GM18951 (cell line): ENCODE results near the gene RMND1.
"Not testable (repeated sequence)": the region's sequence is repeated elsewhere in the genome, so short reads cannot be mapped to it uniquely, and the experiment has no call there.

Experiments used
- POLR2A ChIP-seq: IDR thresholded peaks from 4 replicates; pipeline ENCODE4 v1.6.1; 2011; ENCODE audit warnings: mild to moderate bottlenecking; ENCODE audit not compliant: insufficient read length, insufficient read depth; ENCODE audit errors: extremely low read depth
- in situ Hi-C: fragments of 300-500 bp; cut with MboI; formaldehyde crosslinking; loops from one replicate; pipeline ENCODE4 v1.12.0; 2022; ENCODE audit warnings: low sequenced_read_pairs, mixed read lengths, inconsistent platforms; ENCODE audit not compliant: unreplicated experiment

The RMND1 gene

GRCh38 chr6:151481786-151482185 is 29.9 kb upstream of the RMND1 start:
- no peak for TF ChIP-seq POLR2A
- in situ Hi-C loops, result no loop called here

GRCh38 chr6:151478670-151479069 is 26.7 kb upstream of the RMND1 start:
- in situ Hi-C loops, result no loop called here

GRCh38 chr6:151477726-151478125 is 25.8 kb upstream of the RMND1 start:
- in situ Hi-C loops, result no loop called here
- TF ChIP-seq POLR2A, result no peak

More at GRCh38 chr6:151478670-151479069, 26.7 kb upstream of the RMND1 start:
- no peak for TF ChIP-seq POLR2A

GRCh38 chr6:151475653-151476523 is 24.0 kb upstream of the RMND1 start:
- in situ Hi-C loops, result no loop called here
- TF ChIP-seq POLR2A, result no peak

GRCh38 chr6:151464702-151465101 is 12.8 kb upstream of the RMND1 start:
- in situ Hi-C loops, result no loop called here
- no peak for TF ChIP-seq POLR2A

- in situ Hi-C loops, result no loop called here
Observed at GRCh38 chr6:151461673-151462072, 9.7 kb upstream of the RMND1 start.

GRCh38 chr6:151455751-151456398 is 3.9 kb upstream of the RMND1 start:
- in situ Hi-C loops, result not testable (repeated sequence)

More at GRCh38 chr6:151461673-151462072, 9.7 kb upstream of the RMND1 start:
- no peak for TF ChIP-seq POLR2A

- TF ChIP-seq POLR2A, result no peak
- in situ Hi-C loops, result no loop called here
Observed at GRCh38 chr6:151452750-151453427, 963 bp upstream of the RMND1 start.

DNA sequence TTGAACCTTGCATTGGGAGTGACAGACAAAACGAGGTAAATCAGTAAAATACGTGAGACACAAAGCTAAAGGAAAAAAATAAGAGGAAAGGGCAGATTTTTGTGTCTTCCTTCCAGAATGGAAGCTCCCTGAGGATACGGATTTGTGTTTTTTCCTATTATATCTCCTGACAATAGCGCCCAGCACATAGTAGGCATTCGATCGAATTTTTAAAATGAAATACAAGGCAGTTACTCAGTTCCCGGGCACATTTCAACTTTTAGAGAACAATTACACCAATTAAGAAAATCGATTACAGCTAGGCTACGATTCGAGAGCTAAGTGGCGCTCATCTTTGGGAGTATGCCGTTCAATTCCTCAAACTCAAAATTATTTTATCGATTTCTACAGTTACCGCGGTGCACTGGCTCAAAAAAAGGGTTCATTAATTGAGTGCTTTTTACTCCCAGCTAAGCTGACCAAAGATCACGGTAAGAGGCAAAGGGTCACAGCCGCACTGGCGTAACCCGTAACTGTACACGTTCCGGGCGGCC is 443 bp downstream of the RMND1 start:
- no peak for TF ChIP-seq POLR2A
- in situ Hi-C loops, result no loop called here

DNA sequence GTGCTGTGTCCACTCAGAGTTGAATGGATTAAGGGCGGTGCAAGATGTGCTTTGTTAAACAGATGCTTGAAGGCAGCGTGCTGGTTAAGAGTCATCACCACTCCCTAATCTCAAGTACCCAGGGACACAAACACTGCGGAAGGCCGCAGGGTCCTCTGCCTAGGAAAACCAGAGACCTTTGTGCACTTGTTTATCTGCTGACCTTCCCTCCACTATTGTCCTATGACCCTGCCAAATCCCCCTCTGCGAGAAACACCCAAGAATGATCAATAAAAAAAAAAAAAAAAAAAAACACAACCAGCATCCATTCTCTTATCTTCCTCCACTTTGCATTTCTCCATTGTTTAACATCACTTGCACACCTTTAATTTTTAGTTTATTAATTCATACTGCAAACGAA is 998 bp downstream of the RMND1 start:
- in situ Hi-C loops, result not testable (repeated sequence)

- TF ChIP-seq POLR2A, result no peak
- in situ Hi-C loops, result no loop called here
Observed at GRCh38 chr6:151448623-151449022, 3.3 kb downstream of the RMND1 start.

GRCh38 chr6:151447237-151447636 is 4.7 kb downstream of the RMND1 start:
- TF ChIP-seq POLR2A, result no peak

GRCh38 chr6:151445482-151445881 is 6.4 kb downstream of the RMND1 start:
- in situ Hi-C loops, result no loop called here
- no peak for TF ChIP-seq POLR2A

More at GRCh38 chr6:151447237-151447636, 4.7 kb downstream of the RMND1 start:
- in situ Hi-C loops, result no loop called here

DNA sequence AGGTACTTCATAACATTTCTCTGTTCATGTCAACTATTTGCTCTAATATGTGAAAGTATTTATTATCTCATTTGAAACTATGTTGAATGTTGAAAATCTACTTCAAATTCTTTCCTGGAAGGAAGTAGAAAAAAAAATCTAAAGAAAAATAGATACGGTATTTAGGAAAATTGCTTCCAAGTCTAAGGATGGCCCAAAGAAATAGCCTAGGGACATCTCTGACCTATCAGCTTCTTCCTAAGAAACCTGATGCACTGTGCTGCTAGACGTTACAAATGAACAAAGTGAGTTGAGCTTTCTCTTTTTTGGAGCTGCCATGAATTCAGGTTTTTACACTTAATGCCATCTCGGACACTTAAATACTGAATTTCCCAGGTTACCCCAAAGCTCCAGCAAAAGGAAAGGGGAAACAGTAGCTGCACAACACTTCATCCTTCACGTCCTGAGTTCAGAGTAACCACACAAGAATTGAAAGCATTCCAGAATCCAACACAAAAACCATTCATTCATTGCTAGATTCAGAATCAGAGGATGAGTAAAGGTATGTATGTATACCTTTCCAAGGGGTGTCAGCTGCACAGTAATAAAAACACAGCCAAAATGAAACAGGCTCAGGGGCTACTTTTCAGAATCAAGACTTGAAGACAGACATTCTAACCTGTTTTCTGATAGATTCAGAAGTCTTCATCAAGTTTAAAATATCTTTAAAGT is 7.9 kb downstream of the RMND1 start:
- no peak for TF ChIP-seq POLR2A
- in situ Hi-C loops, result no loop called here
